Tongue (tissue), 2 donors: Measurements from ENCODE around the gene MAML3. TPM values are rescaled to one million over a fixed set of nuclear protein-coding genes. Genes with fewer than 3 reads are reported as not detected.

ENCODE experiments used
- DNase-seq: peaks from one replicate; pipeline ENCODE4 v3.0.0-alpha.2; 2015
- total RNA-seq: library from RNA; depleted of rRNA; stranded (reverse); fragments of >200 nt; gene quantifications from one replicate; pipeline ENCODE4 v1.2.3, GENCODE V29; 2014

Gene MAML3
- 7.0 TPM for total RNA-seq

- peak; percentile 98 for DNase-seq
Observed at GRCh38 chr4:140153718-140154571, at the start of gene MAML3. MAML3 (minus strand) TSS chr4:140154184; CDS start chr4:140153327, 857 bp downstream.

GRCh38 chr4:140198942-140199341 is 45.0 kb upstream of the MAML3 start:
- no peak for DNase-seq

GRCh38 chr4:140195806-140196205 is 41.8 kb upstream of the MAML3 start:
- DNase-seq, result no peak

GRCh38 chr4:140189805-140190204 is 35.8 kb upstream of the MAML3 start:
- DNase-seq, result no peak

GRCh38 chr4:140188975-140189374 is 35.0 kb upstream of the MAML3 start:
- peak; percentile 7 for DNase-seq

GRCh38 chr4:140187316-140187695 is 33.3 kb upstream of the MAML3 start:
- DNase-seq, result no peak

GRCh38 chr4:140186651-140187315 is 32.8 kb upstream of the MAML3 start:
- DNase-seq, result no peak

- no peak for DNase-seq
Observed at GRCh38 chr4:140186082-140186438, 32.1 kb upstream of the MAML3 start.

DNA sequence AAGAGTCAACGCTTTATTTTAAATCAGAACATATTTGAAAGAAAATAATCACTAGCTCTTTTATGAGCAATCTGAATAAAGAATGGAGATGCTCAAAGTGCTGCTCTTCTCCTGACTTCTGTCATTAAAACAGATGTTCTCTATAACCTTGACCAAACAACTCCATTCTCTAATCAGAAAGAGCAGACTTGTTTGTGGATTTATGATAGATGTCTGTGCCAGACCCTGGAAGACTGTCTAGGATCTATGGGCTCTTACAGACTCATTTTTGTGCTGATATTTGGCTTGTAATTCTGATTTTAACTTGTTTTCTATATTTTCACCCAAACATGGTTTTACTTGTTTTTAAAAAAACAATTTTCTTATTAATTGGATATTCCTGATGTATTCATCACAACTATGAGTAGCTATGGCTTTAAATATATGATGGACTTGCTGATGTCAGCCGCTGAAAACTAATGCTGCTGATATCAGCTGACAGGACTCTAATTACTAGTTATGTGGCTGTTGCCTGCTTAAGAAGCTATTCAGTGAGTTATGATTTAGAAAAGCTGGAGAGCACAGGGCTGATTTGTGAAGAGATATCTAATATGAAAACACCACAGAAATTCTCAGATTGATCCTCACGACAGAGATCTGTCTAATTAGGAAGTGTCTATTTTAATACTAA is 31.6 kb upstream of the MAML3 start:
- DNase-seq, result no peak

DNA sequence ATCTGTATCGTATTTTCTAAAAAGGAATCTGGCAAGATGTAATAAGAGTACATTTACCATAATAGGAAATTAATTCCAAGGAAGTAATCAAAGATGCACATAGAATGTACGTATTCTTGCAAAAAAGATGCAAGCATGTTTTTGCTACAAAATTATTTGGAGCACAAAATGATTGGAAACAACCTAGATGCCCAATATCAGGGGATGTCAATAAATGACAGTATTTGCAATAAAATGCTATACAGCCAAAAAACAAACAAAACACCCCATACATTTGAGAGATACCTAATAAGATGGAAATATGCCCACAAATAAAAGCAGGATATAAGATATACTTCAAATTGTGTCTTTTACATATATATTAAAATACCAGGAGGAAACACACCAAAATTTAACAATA is 29.3 kb upstream of the MAML3 start:
- no peak for DNase-seq

GRCh38 chr4:140180577-140180976 is 26.6 kb upstream of the MAML3 start:
- DNase-seq, result no peak

GRCh38 chr4:140176735-140177134 is 22.8 kb upstream of the MAML3 start:
- DNase-seq, result no peak

- DNase-seq, result no peak
Observed at GRCh38 chr4:140174543-140174942, 20.6 kb upstream of the MAML3 start.

DNA sequence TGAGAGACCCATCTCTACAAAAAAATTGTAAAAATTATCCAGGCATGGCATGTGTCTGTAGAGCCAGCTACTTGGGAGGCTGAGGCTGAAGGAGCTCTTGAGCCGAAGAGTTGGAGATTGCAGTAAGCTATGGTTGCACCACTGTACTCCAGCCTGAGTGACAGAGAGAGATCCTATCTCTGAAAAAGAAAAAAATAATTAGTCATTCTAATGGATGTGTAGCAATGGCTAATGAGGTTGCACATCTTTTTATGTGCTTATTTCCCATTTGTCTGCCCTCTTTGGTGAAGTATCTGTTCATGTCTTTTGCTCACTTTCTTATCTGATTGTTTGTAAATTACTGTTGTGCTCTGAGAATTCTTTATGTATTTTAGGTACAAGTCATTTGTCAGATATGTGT is 19.0 kb upstream of the MAML3 start:
- DNase-seq, result no peak

GRCh38 chr4:140170299-140170698 is 16.3 kb upstream of the MAML3 start:
- DNase-seq, result no peak

DNA sequence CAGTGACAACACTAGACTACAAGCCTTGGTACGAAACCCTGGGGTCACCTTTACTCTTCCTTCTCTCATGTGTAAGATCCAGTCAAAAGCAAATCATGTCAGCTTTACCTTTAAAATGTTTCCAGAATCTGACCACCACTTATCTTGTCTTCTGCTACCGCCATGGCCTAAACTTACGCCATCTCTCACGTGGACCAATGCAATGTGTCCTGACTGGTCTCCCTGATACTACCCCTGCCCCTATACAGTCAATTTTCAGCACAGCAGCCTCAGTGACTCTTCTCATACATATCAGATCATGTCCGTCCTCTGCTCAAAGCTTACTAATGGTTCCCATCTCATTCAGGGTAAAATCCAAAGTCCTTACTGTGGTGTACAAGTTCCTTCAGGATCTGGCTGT is 15.0 kb upstream of the MAML3 start:
- no peak for DNase-seq

DNA sequence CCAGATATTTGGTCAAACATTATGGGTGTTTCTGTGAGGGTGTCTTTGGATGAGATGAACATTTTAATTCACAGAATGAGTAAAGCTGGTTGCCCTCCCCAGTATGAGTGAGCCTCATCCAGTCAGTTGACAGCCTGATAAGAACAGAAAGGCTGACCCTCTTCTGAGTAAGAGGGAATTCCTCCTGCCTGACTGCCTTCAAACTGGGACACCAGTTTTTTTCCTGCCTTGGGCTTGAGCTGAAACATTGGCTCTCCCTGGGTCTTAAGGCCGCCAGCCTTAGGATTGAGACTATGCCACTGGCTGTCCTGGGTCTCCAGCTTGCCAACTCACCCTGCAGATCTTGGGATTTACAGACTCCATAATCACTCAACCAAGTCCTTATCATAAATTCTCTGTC is 14.5 kb upstream of the MAML3 start:
- no peak for DNase-seq

DNA sequence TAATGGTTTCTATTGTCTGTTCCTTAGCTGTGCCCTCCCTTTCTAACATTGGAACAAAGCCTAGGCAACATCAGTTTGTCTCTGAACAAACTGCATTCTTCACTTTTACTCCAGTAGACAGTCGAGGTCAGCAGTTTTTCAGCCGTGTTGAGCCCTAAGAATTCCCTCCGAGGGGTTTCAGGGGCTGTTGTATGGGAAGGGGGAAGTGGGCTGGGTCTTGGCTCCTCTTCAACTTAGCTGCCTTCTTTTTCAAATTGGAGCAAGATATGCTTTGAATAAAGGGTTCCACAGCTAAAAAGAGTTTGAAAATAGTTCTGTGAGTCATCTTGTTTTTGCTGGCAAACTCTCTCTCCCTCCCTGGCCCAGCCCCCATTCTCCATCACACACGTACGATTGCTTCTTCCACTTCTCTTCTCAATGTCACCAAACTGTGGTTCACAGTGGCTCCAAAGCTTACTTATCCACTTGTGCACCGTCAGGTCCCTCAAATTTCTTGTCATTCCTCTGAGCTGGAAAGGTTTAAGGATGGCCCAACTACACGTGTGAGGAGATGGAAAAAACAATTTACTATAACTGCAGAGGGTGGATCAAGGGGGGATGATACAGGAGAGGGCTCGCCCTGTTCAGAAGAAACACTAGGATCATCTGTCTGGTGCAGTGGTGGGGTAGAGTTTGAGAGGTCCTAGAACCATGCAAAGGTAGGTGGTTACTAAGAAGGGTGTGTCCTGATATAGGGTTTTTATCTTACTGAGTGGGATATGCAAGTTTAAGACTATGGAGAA is 9.2 kb upstream of the MAML3 start:
- DNase-seq, result no peak

GRCh38 chr4:140162596-140162995 is 8.6 kb upstream of the MAML3 start:
- DNase-seq, result no peak

DNA sequence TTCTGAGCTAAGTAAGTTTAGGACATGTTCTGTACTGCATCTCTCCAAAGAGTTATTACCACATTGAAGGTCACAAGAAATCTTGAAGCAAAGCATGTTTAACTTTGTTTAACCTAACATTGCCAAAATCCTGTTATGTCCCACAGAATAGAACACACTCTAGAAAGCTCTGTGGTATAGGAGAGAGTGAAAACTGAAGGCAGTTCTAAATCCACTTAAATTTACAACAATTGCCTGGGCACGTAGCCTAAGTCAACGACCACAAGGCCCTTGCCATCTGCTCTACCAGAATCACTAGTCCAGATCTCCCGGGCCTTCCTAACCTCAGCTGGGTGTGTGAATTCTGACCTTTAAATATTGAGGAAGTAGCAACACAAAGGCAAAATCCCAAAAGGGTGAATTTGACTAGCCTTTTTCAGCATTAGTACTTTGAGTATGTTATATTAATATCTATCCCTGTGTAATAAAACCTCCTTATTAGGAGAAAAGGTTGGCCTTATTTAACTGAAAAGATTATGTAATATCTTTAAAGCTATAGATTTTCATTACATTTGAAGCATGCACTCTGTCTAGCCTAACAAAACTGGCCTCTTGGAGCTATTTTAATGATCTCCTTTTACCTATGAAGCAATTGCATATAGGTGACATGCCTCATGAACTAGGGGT is 4.5 kb upstream of the MAML3 start:
- DNase-seq, result no peak

DNA sequence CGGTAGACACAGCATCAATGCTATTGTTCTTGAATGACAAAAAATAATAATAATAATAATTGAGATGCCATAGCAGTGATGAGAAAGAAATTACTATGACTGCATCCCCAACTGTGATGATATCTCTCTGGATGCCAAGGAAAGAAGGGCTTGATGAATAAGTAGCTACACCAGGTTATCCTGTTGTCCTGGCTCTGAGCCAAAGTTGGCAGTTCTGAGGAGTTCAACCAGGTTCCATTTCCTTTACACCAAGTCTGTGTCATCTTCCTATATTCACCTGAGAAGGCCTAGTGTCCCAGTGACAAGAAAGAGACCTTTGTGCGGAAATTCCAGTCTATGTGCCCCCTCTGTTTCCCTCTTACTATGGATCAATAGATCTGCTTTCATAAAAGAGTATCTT is 3.4 kb upstream of the MAML3 start:
- no peak for DNase-seq
